GM12878 (cell line): ENCODE data around the gene GCSAM. TPM values are rescaled to one million over a fixed set of nuclear protein-coding genes. Genes with fewer than 3 reads are reported as not detected.

Experiments
- ATAC-seq: fragments of 200-7000 bp; cut with Tn5 transposase; 3 replicates; pipeline ENCODE4 v1.9.1; 2020; ENCODE audit warnings: mild to moderate bottlenecking, moderate library complexity
- BruUV-seq: library from RNA; stranded (reverse); fragments of 400-500 nt; replicated peaks from 2 replicates; lab custom pipeline; 2021; lab: Mats Ljungman, UMichigan
- CTCF ChIA-PET: fragments of 300-600 bp; sonication (Branson Sonifier 250); formaldehyde crosslinking; extraction: SDS; loops from one replicate; lab custom pipeline; 2021; ENCODE audit warnings: inconsistent platforms; lab: Yijun Ruan, JAX
- POLR2A ChIA-PET: fragments of 350-600 bp; formaldehyde crosslinking; extraction: SDS; loops from one replicate; lab custom pipeline; 2021; ENCODE audit warnings: inconsistent platforms; lab: Charles Lee
- RAD21 ChIA-PET: fragments of 300-600 bp; sonication (Branson Sonifier 250); formaldehyde crosslinking; loops from one replicate; lab custom pipeline; 2023; ENCODE audit warnings: antibody characterized with exemption; ENCODE audit not compliant: unreplicated experiment; lab: Charles Lee
- SMC1A ChIA-PET: fragments of 300-600 bp; sonication (Branson Sonifier 250); formaldehyde crosslinking; loops from one replicate; lab custom pipeline; 2023; ENCODE audit not compliant: unreplicated experiment, uncharacterized antibody; lab: Charles Lee
- DNase-seq: peaks from one replicate; pipeline ENCODE4 v3.0.0-alpha.2; 2011; ENCODE audit warnings: low read depth, low spot score
- FAIRE-seq: peaks from 3 replicates; lab custom pipeline; 2011; peaks lifted over from hg19 to GRCh38; lab: Jason Lieb, UNC
- H2AFZ ChIP-seq: 2 replicates; pipeline ENCODE4 v1.6.0; 2011; ENCODE audit warnings: low read depth, low read length, control low read depth; ENCODE audit not compliant: control insufficient read depth
- H3K27ac ChIP-seq: 2 replicates; pipeline ENCODE4 v1.5.1; 2011; ENCODE audit warnings: control low read depth; ENCODE audit not compliant: control insufficient read depth, insufficient read depth
- H3K27me3 ChIP-seq, 2 experiments: replicated peaks in 1 of 2; 2 replicates each; pipeline versions ENCODE4 v1.6.0 to v1.6.1; 2011; ENCODE audit warnings: low read length in 1 of 2; ENCODE audit not compliant: control insufficient read depth in 2 of 2, insufficient read depth in 2 of 2
- H3K36me3 ChIP-seq, 2 experiments: 2 replicates each; pipeline ENCODE4 v1.5.1; 2011; ENCODE audit warnings: low read length in 1 of 2; ENCODE audit not compliant: control insufficient read depth in 2 of 2, insufficient read depth in 2 of 2
- H3K4me1 ChIP-seq: 2 replicates; pipeline ENCODE4 v1.6.1; 2011; ENCODE audit warnings: mild to moderate bottlenecking, low read length, moderate library complexity, mixed read lengths; ENCODE audit not compliant: control insufficient read depth, insufficient read depth
- H3K4me2 ChIP-seq: 2 replicates; pipeline ENCODE4 v1.6.0; 2011; ENCODE audit warnings: control low read depth; ENCODE audit not compliant: control insufficient read depth, insufficient read depth
- H3K4me3 ChIP-seq: fragments of 200-600 bp; sonication (generic); 2 replicates; pipeline ENCODE4 v1.5.1; 2016
- H3K79me2 ChIP-seq: 2 replicates; pipeline ENCODE4 v1.6.0; 2011; ENCODE audit warnings: low read length; ENCODE audit not compliant: control insufficient read depth, insufficient read depth
- H3K9ac ChIP-seq: 2 replicates; pipeline ENCODE4 v1.8.0; 2011; ENCODE audit warnings: low read length, control low read depth, mixed read lengths; ENCODE audit not compliant: control insufficient read depth, insufficient read depth
- H3K9me3 ChIP-seq: replicated peaks from 3 replicates; pipeline ENCODE4 v1.5.1; 2011; ENCODE audit warnings: mild to moderate bottlenecking, low read length; ENCODE audit not compliant: control insufficient read depth, insufficient read depth
- H4K20me1 ChIP-seq: 2 replicates; pipeline ENCODE4 v1.6.0; 2011; ENCODE audit not compliant: control insufficient read depth, insufficient read depth
- CBFB ChIP-seq: IDR thresholded peaks from 2 replicates; pipeline ENCODE4 v1.6.1; 2016; ENCODE audit warnings: antibody characterized with exemption, low read depth
- DPF2 ChIP-seq: fragments of 450-650 bp; IDR thresholded peaks from 2 replicates; pipeline ENCODE4 v1.6.1; 2017; ENCODE audit warnings: mild to moderate bottlenecking
- GATAD2B ChIP-seq: fragments of 450-650 bp; conservative IDR thresholded peaks from 2 replicates; pipeline ENCODE4 v1.6.1; 2017; ENCODE audit warnings: low read depth, mild to moderate bottlenecking, moderate library complexity
- KAT2A ChIP-seq: conservative IDR thresholded peaks from 2 replicates; pipeline ENCODE4 v1.6.1; 2011; ENCODE audit warnings: low read depth, low read length; ENCODE audit not compliant: control insufficient read depth
- POLR2AphosphoS5 ChIP-seq: IDR thresholded peaks from 2 replicates; pipeline ENCODE4 v1.6.1; 2011; ENCODE audit warnings: mild to moderate bottlenecking, low read length, inconsistent platforms
- RAD21 ChIP-seq: IDR thresholded peaks from 2 replicates; pipeline ENCODE4 v1.6.1; 2011; ENCODE audit warnings: mild to moderate bottlenecking, low read depth, low read length, moderate library complexity; ENCODE audit not compliant: insufficient read depth
- SIN3A ChIP-seq: IDR thresholded peaks from 2 replicates; pipeline ENCODE4 v1.6.1; 2012; ENCODE audit warnings: low read depth, low read length, improper control_type of control experiment
- SMAD5 ChIP-seq: IDR thresholded peaks from 2 replicates; pipeline ENCODE4 v1.6.1; 2016; ENCODE audit warnings: antibody characterized with exemption, low read depth
- SMC3 ChIP-seq: IDR thresholded peaks from 2 replicates; pipeline ENCODE4 v1.6.1; 2011; ENCODE audit warnings: low read length, improper control_type of control experiment, borderline replicate concordance
- TCF3 ChIP-seq: IDR thresholded peaks from 2 replicates; pipeline ENCODE4 v1.6.1; 2012; ENCODE audit warnings: low read depth, mild to moderate bottlenecking, low read length, borderline replicate concordance; ENCODE audit not compliant: insufficient read depth
- ZBED1 ChIP-seq: IDR thresholded peaks from 2 replicates; pipeline ENCODE4 v1.6.1; 2016; ENCODE audit warnings: borderline replicate concordance
- ZNF217 ChIP-seq: fragments of 450-650 bp; IDR thresholded peaks from 2 replicates; pipeline ENCODE4 v1.6.1; 2017; ENCODE audit warnings: antibody characterized with exemption, mild to moderate bottlenecking
- ZNF274 ChIP-seq: IDR thresholded peaks from one replicate; pipeline ENCODE4 v1.8.0; 2011; ENCODE audit not compliant: insufficient read length, insufficient read depth
- ZNF592 ChIP-seq: fragments of 450-650 bp; IDR thresholded peaks from 2 replicates; pipeline ENCODE4 v1.6.1; 2017; ENCODE audit warnings: mild to moderate bottlenecking, moderate library complexity
- WGBS: methylation state at CpG from one replicate; pipeline ENCODE4 v1.1.6; 2016; ENCODE audit warnings: low lambda C conversion rate; ENCODE audit not compliant: insufficient replicate concordance, insufficient coverage; ENCODE audit errors: missing lambda C conversion rate; 5-methylcytosine and 5-hydroxymethylcytosine counted together
- in situ Hi-C: fragments of 300-500 bp; cut with MboI; formaldehyde crosslinking; loops from 9 replicates; pipeline ENCODE4 v1.14.3; 2018; ENCODE audit warnings: mixed read lengths
- intact Hi-C: fragments of 100-400 bp; cut with micrococcal nuclease; formaldehyde crosslinking; loops from one replicate; pipeline ENCODE4 v1.14.2; 2022; ENCODE audit not compliant: unreplicated experiment
- polyA plus RNA-seq, 11 experiments: library from polyadenylated mRNA; depleted of rRNA in 4 of 11; unstranded in 6 of 11; stranded (reverse) in 5 of 11; fragments of >200 nt; fragmentation: Nextera tagmentation in 4 of 11; fragmentation: Illumina TruSeq in 1 of 11; extraction: Ambion mirVana in 4 of 11; extraction: Trizol in 1 of 11; gene quantifications; 1 replicate in 1 of 11; 2 replicates in 10 of 11; pipeline versions ENCODE4 v1.2.1 to v1.2.3, GENCODE V29; 2011 to 2016; ENCODE audit warnings: inconsistent platforms in 2 of 11, missing spikeins in 2 of 11, low read depth in 1 of 11
- total RNA-seq, 4 experiments: library from RNA; depleted of rRNA in 3 of 4; stranded (reverse); fragments of >200 nt in 3 of 4; fragmentation: Illumina TruSeq in 1 of 4; extraction: Trizol in 1 of 4; gene quantifications; 2 replicates each; pipeline versions ENCODE4 v1.2.1 to v1.2.3, GENCODE V29; 2013 to 2021

GCSAM gene
- total and polyA plus RNA-seq, 10 of the 15 experiments (the other 5 are each of a cell fraction or from before 2014, with no cell fraction given): 81.5 to 407 (median 107) TPM

DNA sequence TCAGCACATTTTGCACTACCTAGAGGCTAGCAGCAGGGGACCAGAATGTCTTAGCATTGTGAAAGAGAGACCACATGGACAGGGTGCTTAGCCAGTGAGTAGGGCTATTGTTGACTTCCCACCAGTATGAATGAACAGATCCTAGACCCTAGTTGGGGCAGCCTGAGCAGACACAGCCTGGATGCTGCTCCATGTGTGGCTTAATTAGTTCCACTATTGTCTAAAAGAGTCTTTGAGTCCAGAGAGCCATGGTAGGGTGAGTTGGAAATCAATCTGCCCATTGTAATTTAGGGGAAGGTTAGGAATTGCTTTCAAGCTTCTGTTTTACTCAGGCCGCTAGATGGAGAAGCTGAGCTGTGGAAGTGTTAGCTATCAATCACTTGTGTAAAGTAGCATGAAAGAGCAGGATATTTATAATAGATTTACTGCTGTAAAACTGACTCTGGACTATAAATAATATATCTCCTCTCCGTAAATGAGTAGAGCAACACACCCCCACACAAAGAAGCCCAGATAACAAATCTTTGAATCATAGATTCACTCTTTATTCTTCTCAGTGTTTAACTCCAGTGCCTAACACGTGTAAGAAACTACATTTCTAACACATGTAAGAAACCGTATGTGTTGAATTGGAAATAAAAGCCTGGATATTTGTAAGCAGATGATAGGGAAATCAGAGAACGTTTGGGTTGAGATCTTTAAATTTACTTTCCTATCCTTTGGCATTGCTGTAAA is 4.1 kb upstream of the GCSAM start (continued):
- TF ChIP-seq ZBED1: peak; percentile 83; the same call in 1 of the 2 replicates

GRCh38 chr3:112136046-112136445 is 3.0 kb upstream of the GCSAM start:
- BruUV-seq: no TSS peak
- H3K4me3 ChIP-seq: 0 out of 2 replicates have a peak overlapping the region, but pooled peaks have one; percentile 10
- POLR2A ChIA-PET: interaction anchor here (1.0 to 12.8 kb wide), 7 partner anchors 8 to 385 kb away, joined by 3 to 345 read pairs (median 10); partner anchors contain the start of gene CD200
- in situ Hi-C loops (loop anchor here (5.0 kb wide), 1 partner anchor 156 kb away; the partner anchor contains the start of gene SLC9C1), intact Hi-C loops (loop anchor here (2.0 to 10.0 kb wide), 3 partner anchors 271 to 395 kb away; partner anchors contain the start of gene BTLA)
- RAD21 ChIA-PET: interaction anchor here (0.9 to 17.9 kb wide), 25 partner anchors 8 to 883 kb away, joined by 3 to 457 read pairs (median 8); partner anchors contain the start of genes BTLA, CD200 and SLC9C1
- peak overlapping the region; percentile 69 for H3K9ac ChIP-seq
- H3K4me1 ChIP-seq: peaks cover 47% of the 10 kb centered on the region
- ATAC-seq (peak; percentile 35), DNase-seq (no peak), FAIRE-seq (no peak)
- no peaks in the 10 kb centered on the region; a peak in 1 of 4 replicates for H3K36me3 ChIP-seq
- CTCF ChIA-PET: interaction anchor here (0.6 to 18.1 kb wide), 21 partner anchors 8 to 599 kb away, joined by 3 to 226 read pairs (median 6); partner anchors contain the start of gene SLC9C1
- no peaks in the 10 kb centered on the region for H4K20me1 ChIP-seq
- H3K27ac ChIP-seq: peak overlapping the region; percentile 99
- WGBS: 0% methylated on average over 1 of the region's 1 CpG
- SMC1A ChIA-PET: interaction anchor here (0.6 to 18.5 kb wide), 23 partner anchors 10 to 506 kb away, joined by 3 to 489 read pairs (median 4); partner anchors contain the start of genes BTLA, CD200 and SLC9C1
- H3K9me3 ChIP-seq: no peaks in the 10 kb centered on the region
- H3K79me2 ChIP-seq: peaks cover 42% of the 10 kb centered on the region
- H2AFZ ChIP-seq: no peak overlapping the region
- H3K4me2 ChIP-seq: peak overlapping the region; percentile 86
- H3K27me3 ChIP-seq: no peaks in the 10 kb centered on the region
- 0 out of 2 replicates have a peak, but pooled peaks have one; percentile 4 for TF ChIP-seq ZNF217
- TF ChIP-seq POLR2AphosphoS5: no peak
- peak; percentile 9; the same call in 1 of the 2 replicates for TF ChIP-seq SMC3
- no peak for TF ChIP-seq ZNF592
- TF ChIP-seq GATAD2B: 0 out of 2 replicates have a peak, but pooled peaks have one; percentile 56
- no peak for TF ChIP-seq TCF3
- 0 out of 2 replicates have a peak, but pooled peaks have one; percentile 12 for TF ChIP-seq SMAD5
- TF ChIP-seq DPF2: peak; percentile 73
- no peak for TF ChIP-seq ZNF274
- TF ChIP-seq RAD21: peak; percentile 13; the same call in 1 of the 2 replicates
- TF ChIP-seq CBFB: 0 out of 2 replicates have a peak, but pooled peaks have one; percentile 31
- no peak for TF ChIP-seq KAT2A
- TF ChIP-seq SIN3A: no peak
